HEK293 (cell line): ENCODE measurements around the gene MTFMT.

Source experiments
- CTCF ChIP-seq: fragments of 450-650 bp; formaldehyde crosslinking; IDR thresholded peaks from 2 replicates; pipeline ENCODE4 v1.5.1; 2016; ENCODE audit warnings: missing biosample characterization, missing genetic modification characterization
- EGR2 ChIP-seq: fragments of 450-650 bp; formaldehyde crosslinking; IDR thresholded peaks from 2 replicates; pipeline ENCODE4 v1.5.1; 2016; ENCODE audit warnings: low read depth, missing biosample characterization, missing genetic modification characterization
- GLIS2 ChIP-seq: fragments of 450-650 bp; formaldehyde crosslinking; IDR thresholded peaks from 2 replicates; pipeline ENCODE4 v1.5.1; 2016; ENCODE audit warnings: missing biosample characterization, missing genetic modification characterization
- HOXA7 ChIP-seq: sonication (generic); formaldehyde crosslinking; IDR thresholded peaks from 2 replicates; pipeline ENCODE4 v1.8.1; 2022; ENCODE audit warnings: missing genetic modification reagents, borderline replicate concordance
- KLF10 ChIP-seq: fragments of 450-650 bp; IDR thresholded peaks from 2 replicates; pipeline ENCODE4 v1.5.1; 2018; ENCODE audit warnings: missing biosample characterization, mild to moderate bottlenecking, missing genetic modification characterization
- KLF16 ChIP-seq: fragments of 450-650 bp; formaldehyde crosslinking; IDR thresholded peaks from 2 replicates; pipeline ENCODE4 v1.5.1; 2017; ENCODE audit warnings: missing biosample characterization, missing genetic modification characterization
- OVOL3 ChIP-seq: fragments of 450-650 bp; formaldehyde crosslinking; IDR thresholded peaks from 2 replicates; pipeline ENCODE4 v1.5.1; 2016; ENCODE audit warnings: missing biosample characterization, missing genetic modification characterization
- REPIN1 ChIP-seq: fragments of 450-650 bp; formaldehyde crosslinking; IDR thresholded peaks from 2 replicates; pipeline ENCODE4 v1.5.1; 2017; ENCODE audit warnings: missing biosample characterization, missing genetic modification characterization, low read depth
- ZBTB20 ChIP-seq: fragments of 450-650 bp; formaldehyde crosslinking; IDR thresholded peaks from 2 replicates; pipeline ENCODE4 v1.5.1; 2016; ENCODE audit warnings: missing biosample characterization, missing genetic modification characterization
- ZBTB26 ChIP-seq: fragments of 450-650 bp; formaldehyde crosslinking; optimal IDR thresholded peaks from 2 replicates; pipeline ENCODE3; 2016; ENCODE audit warnings: missing biosample characterization, mild to moderate bottlenecking, missing genetic modification characterization
- ZBTB8A ChIP-seq: fragments of 450-650 bp; formaldehyde crosslinking; IDR thresholded peaks from 2 replicates; pipeline ENCODE4 v1.5.1; 2016; ENCODE audit warnings: missing biosample characterization, missing genetic modification characterization
- ZNF10 ChIP-seq: fragments of 450-650 bp; formaldehyde crosslinking; IDR thresholded peaks from 2 replicates; pipeline ENCODE4 v1.5.1; 2017; ENCODE audit warnings: missing biosample characterization, missing genetic modification characterization
- ZNF488 ChIP-seq: fragments of 450-650 bp; formaldehyde crosslinking; IDR thresholded peaks from 2 replicates; pipeline ENCODE4 v1.5.1; 2016; ENCODE audit warnings: missing biosample characterization, missing genetic modification characterization
- ZNF514 ChIP-seq: fragments of 450-650 bp; formaldehyde crosslinking; IDR thresholded peaks from 2 replicates; pipeline ENCODE4 v1.5.1; 2016; ENCODE audit warnings: missing biosample characterization, missing genetic modification characterization
- ZNF549 ChIP-seq: fragments of 450-650 bp; IDR thresholded peaks from 2 replicates; pipeline ENCODE4 v1.5.1; 2018; ENCODE audit warnings: missing biosample characterization, missing genetic modification characterization, mild to moderate bottlenecking, inconsistent platforms, moderate library complexity
- ZNF561 ChIP-seq: fragments of 450-650 bp; IDR thresholded peaks from 2 replicates; pipeline ENCODE4 v1.5.1; 2018; ENCODE audit warnings: missing biosample characterization, missing genetic modification characterization, borderline replicate concordance
- ZNF600 ChIP-seq: fragments of 450-650 bp; formaldehyde crosslinking; IDR thresholded peaks from 2 replicates; pipeline ENCODE4 v1.5.1; 2016; ENCODE audit warnings: missing biosample characterization, missing genetic modification characterization
- ZNF707 ChIP-seq: fragments of 450-650 bp; formaldehyde crosslinking; IDR thresholded peaks from 2 replicates; pipeline ENCODE4 v1.5.1; 2016; ENCODE audit warnings: missing biosample characterization, missing genetic modification characterization
- ZSCAN18 ChIP-seq: fragments of 450-650 bp; formaldehyde crosslinking; IDR thresholded peaks from 2 replicates; pipeline ENCODE4 v1.5.1; 2016; ENCODE audit warnings: missing biosample characterization, missing genetic modification characterization
- ZSCAN4 ChIP-seq: fragments of 450-650 bp; formaldehyde crosslinking; IDR thresholded peaks from 2 replicates; pipeline ENCODE4 v1.5.1; 2017; ENCODE audit warnings: missing biosample characterization, missing genetic modification characterization
- ZXDB ChIP-seq: fragments of 450-650 bp; formaldehyde crosslinking; IDR thresholded peaks from 2 replicates; pipeline ENCODE4 v1.5.1; 2016; ENCODE audit warnings: missing biosample characterization, missing genetic modification characterization
- TF ChIP-seq, protein P1 (sequence below): fragments of 450-650 bp; formaldehyde crosslinking; IDR thresholded peaks from 2 replicates; pipeline ENCODE4 v1.5.1; 2016; ENCODE audit warnings: missing biosample characterization, missing genetic modification characterization
- TF ChIP-seq, protein P2 (sequence below): fragments of 450-650 bp; formaldehyde crosslinking; IDR thresholded peaks from 2 replicates; pipeline ENCODE4 v1.5.1; 2016; ENCODE audit warnings: missing biosample characterization, missing genetic modification characterization, low read depth

The MTFMT gene

GRCh38 chr15:65028921-65029735 lies at the start of gene MTFMT (continued):
- TF ChIP-seq ZSCAN4 (tag by site-specific recombination) (no peak), ZNF549 (tag by site-specific recombination) (no peak), ZXDB (no peak), KLF16 (tag by site-specific recombination) (0 out of 2 replicates have a peak, but pooled peaks have one; percentile 43), ZBTB26 (tag by site-specific recombination) (peak; percentile 38), ZNF10 (tag by site-specific recombination) (no peak), CTCF (tag by site-specific recombination) (peak; percentile 29; the same call in 1 of the 2 replicates), KLF10 (0 out of 2 replicates have a peak, but pooled peaks have one; percentile 17), GLIS2 (tag by site-specific recombination) (peak; percentile 87), EGR2 (peak; percentile 49), ZBTB8A (tag by site-specific recombination) (peak; percentile 67), REPIN1 (tag by site-specific recombination) (no peak), ZBTB20 (tag by site-specific recombination) (peak; percentile 54; the same call in 1 of the 2 replicates), ZSCAN18 (tag by site-specific recombination) (no peak), HOXA7 (no peak), ZNF514 (no peak), OVOL3 (tag by site-specific recombination) (no peak), ZNF488 (tag by site-specific recombination) (no peak), ZNF561 (no peak; the same call in 1 of the 2 replicates), ZNF600 (tag by site-specific recombination) (0 out of 2 replicates have a peak, but pooled peaks have one; percentile 14), ZNF707 (no peak)
- TF ChIP-seq, protein P1, sequence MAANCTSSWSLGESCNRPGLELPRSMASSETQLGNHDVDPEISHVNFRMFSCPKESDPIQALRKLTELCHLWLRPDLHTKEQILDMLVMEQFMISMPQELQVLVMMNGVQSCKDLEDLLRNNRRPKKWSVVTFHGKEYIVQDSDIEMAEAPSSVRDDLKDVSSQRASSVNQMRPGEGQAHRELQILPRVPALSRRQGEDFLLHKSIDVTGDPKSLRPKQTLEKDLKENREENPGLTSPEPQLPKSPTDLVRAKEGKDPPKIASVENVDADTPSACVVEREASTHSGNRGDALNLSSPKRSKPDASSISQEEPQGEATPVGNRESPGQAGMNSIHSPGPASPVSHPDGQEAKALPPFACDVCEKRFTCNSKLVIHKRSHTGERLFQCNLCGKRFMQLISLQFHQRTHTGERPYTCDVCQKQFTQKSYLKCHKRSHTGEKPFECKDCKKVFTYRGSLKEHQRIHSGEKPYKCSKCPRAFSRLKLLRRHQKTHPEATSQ, result no peak
- TF ChIP-seq, protein P2, sequence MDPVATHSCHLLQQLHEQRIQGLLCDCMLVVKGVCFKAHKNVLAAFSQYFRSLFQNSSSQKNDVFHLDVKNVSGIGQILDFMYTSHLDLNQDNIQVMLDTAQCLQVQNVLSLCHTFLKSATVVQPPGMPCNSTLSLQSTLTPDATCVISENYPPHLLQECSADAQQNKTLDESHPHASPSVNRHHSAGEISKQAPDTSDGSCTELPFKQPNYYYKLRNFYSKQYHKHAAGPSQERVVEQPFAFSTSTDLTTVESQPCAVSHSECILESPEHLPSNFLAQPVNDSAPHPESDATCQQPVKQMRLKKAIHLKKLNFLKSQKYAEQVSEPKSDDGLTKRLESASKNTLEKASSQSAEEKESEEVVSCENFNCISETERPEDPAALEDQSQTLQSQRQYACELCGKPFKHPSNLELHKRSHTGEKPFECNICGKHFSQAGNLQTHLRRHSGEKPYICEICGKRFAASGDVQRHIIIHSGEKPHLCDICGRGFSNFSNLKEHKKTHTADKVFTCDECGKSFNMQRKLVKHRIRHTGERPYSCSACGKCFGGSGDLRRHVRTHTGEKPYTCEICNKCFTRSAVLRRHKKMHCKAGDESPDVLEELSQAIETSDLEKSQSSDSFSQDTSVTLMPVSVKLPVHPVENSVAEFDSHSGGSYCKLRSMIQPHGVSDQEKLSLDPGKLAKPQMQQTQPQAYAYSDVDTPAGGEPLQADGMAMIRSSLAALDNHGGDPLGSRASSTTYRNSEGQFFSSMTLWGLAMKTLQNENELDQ (tag by site-specific recombination), result no peak
